HG03521 (cell line): ENCODE data around the gene PTCD2.
A peak's percentile ranks its signal among the peaks of the same experiment; 100 is the strongest.

Experiments
- ATAC-seq: cut with Tn5 transposase; IDR thresholded peaks from one replicate; pipeline ENCODE4 v1.9.1; 2021; ENCODE audit warnings: mild to moderate bottlenecking, moderate library complexity; ENCODE audit not compliant: unreplicated experiment

The PTCD2 gene, protein sequence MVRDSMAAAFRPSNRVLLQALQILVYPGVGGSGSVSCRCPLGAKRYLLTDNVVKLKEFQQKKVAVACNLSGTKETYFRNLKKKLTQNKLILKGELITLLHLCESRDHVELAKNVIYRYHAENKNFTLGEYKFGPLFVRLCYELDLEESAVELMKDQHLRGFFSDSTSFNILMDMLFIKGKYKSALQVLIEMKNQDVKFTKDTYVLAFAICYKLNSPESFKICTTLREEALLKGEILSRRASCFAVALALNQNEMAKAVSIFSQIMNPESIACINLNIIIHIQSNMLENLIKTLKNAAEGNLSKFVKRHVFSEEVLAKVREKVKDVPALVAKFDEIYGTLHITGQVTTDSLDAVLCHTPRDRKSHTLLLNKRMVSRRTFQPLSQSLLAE

DNA sequence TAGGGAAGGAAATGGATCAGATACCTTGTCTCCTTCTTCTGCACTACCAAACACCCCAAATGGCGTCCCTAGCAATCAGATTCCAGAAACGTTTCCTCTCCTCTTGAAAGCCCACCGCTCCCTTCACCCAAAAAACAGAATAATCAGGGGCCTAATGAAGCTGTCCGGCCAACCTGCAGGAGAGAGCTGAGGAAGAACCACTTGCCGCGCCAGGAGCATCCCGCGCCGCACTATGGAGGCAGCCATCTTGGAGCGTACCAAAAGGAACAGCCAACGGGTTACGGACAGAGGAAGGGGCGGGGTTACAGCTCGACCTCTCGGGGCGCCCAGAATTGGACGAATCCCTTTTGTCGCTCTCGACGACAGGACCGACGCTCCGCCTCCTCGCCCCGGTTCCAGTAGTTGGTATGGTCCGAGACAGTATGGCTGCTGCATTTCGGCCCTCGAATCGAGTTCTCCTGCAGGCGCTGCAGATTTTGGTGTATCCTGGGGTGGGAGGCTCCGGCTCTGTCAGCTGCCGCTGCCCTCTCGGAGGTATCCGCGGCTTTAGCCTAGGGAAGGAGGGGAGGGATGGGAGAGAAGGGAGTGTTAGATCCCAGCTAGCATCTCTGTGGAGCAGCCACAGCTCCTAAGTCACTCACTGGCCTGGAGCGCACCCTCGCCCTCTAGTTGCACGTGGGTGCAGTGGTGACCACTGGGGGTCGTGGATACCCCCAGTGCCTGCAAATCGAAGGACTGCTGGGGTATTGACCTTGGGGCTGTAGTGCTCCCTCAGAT is at the start of gene PTCD2, which contains the start of gene MRPS27:
Gene PTCD2, plus strand, starts transcription at position 398 of the 777 bp plus-strand sequence. Its CDS starts 10 bp downstream, at position 408.
Gene MRPS27, minus strand, starts transcription at position 265 of the 777 bp plus-strand sequence. Its CDS starts 19 bp downstream, at position 246.
- ATAC-seq: peak; percentile 100

DNA sequence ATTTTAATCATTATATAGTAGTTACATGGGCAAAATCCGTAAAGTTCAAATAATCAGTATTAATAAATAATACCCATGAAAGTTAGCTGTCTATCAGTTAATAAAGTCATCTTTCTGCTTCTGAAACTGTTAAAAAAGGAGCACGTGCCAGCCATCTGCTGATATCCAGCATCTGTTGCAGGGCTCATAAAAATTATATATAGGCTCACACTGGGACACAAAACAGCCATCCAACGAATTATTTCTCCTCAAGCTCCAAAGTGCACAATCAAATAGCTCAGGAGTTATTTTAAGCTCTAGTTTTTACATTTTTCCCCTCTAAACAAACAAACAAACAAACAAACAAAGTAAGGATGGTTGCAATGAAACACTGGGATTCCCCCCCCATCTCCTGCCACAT is 48.5 kb upstream of the PTCD2 start:
- ATAC-seq: no peak

DNA sequence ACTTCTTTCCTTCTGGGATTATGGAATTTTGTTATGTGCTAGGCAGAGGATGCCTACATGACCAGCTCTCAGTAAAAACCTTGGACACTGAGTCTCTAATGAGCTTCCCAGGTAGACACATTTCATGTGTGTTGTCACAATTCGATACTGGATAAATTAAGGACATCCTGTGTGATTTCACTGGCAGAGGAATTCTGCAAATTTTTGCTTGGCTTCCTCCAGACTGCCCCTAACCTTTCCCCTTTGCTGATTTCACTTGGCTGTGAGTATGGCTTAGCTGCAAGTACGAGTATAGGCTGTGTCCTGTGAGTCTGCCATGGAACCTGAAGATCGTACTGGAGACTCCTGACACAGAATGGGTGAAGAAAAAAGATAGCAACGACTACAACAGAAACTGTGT is 47.8 kb upstream of the PTCD2 start:
- no peak for ATAC-seq

DNA sequence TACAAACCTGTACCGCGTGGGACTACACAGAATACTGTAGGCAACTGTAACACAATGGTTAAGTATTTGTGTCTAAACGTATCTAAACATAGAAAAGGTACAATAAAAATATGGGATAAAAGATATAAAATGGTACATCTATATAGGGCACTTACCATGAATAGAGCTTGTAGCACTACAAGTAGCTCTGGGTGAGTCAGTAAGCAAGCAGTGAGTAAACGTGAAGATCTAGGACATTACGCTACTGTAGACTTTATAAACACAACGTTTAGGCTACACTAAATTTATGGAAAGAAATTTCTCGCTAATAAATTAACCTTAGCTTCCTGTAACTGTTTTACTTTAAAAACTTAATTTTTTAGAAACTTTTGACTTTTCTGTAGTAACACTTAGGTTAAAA is 46.6 kb upstream of the PTCD2 start:
- no peak for ATAC-seq

DNA sequence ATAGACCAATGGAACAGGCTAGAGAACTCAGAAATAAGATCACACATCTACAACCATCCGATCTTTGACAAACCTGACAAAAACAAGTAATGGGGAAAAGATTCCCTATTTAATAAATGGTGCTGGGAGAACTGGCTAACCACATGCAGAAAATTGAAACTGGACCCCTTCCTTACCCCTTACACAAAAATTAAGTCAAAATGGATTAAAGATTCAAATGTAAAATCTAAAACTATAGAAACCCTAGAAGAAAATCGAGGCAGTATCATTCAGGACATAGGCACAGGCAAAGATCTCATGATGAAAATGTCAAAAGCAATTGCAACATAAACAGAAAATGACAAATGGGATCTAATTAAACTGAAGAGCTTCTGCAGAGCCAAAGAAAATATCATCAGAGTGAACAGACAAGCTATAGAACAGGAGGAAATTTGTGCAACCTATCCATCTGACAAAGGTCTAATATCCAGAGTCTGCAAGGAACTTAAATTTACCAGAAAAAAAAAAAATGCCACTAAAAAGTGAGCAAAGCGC is 43.9 kb upstream of the PTCD2 start:
- no peak for ATAC-seq

DNA sequence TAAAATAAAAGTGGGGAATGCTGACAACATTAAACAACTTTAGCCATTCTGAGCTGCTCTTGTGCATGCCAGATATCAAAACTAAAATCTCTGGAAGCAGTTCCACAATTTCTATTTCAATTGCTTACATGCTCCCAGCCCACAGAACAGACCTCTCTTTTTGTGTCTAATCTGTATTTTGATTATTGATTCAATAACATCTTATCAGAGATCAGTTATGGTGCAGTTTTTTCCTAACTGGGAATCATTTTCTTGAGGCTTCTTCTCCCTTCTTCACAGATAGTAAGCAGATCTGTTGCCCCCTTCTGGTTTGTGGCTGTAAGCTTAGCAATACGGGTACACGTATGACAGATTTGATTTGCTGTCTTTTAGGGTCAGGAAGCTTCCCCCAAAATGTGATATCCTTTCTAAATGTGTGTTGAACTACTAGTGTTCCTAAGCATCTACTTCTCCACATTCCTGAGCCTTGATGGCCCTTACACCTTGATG is 39.5 kb upstream of the PTCD2 start:
- no peak for ATAC-seq

DNA sequence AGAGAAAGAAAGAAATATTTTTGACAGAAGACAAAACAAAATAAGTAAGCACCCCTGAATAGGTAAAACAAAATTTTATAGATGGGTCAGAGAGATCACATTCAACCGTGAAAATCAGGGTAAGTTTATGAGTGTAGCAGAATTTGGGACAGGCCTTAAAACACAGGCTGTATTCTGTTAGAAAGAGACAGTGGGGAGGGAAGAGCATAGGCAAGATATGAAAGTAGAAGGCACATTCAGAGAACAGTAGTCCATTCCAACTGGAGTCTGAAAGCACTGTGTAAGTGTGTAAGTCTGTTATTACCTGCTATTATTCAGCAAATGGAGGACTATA is 38.8 kb upstream of the PTCD2 start:
- ATAC-seq: no peak

DNA sequence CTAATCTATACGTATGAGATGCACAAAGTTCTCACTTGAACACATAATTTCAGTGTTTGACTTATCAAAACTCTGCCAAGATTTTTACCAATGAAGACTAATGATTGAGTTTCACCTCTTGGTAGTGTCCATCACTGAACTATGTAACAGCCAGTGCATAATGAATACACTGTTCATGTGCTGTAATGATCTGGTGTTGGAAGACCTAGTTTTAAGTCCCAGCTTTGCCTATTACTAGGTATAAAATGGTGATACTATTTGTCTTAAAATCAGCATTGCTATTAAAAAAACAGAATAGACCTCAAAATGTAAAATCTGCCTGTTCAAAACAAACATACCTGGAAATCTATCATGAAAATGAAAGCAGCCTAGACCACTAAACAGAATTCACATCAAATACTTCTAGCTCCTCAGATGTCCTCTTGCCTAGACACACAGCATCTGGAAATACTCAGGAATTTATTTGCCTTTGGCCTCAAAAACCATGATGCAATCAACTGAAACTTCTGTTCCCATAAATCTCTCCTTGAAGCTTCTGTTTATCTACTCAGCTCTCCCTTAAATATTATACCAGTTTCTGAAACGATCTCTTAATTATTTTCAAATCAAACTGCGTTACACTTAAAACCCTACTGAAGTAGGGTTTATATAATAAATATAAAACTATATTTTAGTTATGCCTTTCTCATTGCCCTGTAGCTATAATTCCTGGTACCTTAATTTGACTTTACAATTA is 38.2 kb upstream of the PTCD2 start:
- ATAC-seq: no peak

DNA sequence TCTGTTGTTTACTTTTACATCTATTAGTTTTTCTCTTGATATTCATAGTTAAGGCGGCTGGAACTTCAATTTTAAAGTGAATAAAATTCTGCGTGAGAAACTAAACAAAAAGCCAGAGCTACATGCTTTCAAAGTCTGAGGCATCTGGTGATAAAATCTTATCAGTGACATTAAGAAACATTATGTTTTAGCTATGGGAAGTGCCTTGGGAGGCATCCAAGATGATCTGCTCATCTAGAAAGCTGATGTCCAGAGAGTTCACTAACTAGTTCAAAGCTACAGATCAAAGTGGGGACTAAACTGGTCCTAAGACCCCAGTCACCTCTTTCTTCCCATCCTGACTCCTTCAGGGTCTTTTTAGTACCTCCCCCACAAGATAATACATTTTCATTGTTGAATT is 37.3 kb upstream of the PTCD2 start:
- ATAC-seq: no peak

DNA sequence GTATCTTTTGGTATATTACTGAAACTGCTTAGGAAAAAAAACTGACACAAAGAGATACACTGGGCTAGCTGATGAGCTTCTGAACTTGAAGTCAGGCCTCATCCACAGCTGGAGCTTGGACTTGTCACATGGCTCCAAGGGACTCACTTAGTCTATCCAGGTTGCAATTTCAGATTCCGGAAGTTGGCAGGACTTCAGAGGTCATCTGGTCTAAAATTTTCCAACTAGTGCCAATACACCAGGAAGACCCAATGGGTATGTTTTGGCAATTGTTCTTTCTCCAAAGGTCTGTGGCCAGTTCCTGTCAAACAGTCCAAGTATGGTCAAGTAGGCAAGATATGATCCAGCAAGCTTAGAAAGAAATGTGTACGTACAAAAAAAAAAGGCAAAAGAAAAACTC is 36.8 kb upstream of the PTCD2 start:
- no peak for ATAC-seq

DNA sequence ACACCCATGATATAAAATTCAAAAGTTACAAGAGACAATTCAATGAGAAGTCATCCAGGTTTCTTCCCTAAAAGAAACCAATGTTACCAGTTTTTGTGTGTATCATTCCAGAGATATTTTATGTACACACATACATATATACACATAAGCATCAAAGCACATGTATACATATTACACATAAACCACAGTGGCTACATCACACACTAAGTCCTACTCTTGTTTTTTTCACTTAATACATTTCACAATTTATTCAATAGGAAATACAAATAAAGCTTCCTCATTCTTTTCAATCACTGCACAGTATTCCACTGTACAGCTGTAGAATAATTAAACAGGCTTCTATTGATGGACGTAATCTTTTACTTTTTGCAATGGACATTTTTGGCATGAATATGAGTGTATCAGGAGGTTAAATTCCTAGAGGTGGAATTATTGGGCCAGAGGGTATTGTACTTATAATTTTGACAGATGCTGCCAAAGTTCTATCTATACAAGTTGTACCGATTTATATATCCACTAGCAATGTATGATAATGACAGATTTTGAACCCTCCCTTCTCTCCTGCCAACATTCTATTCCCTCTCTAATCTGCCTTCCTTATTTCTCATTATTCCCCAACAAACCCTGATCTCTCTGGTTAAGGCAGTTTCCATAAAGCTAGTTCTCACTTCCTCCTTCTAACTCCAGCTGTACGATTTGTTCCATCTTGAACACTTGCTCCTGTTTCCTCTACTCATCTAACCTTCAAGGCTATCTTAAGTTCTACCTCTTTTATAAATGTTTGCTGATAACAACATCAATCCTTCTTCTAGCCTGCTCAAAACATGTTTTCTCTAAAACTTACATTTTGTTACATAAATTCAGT is 35.4 kb upstream of the PTCD2 start:
- no peak for ATAC-seq

DNA sequence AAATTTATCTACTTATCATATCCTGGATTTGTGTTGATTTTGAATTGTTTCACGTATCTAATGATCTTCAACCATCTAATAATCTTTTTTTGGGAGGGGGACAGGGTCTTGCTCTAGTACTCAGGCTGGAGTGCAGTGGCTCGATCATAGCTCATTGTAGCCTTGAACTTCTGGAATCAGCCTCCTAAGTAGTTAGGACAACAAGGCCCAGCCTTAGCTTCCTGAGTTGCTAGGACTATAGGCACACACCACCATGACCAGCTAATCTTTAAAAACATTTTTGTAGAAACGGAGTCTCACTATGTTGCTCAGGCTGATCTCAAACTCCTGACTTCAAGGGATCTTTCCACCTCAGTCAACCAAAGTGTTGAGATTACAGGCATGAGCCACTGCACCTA is 34.8 kb upstream of the PTCD2 start:
- ATAC-seq: no peak

DNA sequence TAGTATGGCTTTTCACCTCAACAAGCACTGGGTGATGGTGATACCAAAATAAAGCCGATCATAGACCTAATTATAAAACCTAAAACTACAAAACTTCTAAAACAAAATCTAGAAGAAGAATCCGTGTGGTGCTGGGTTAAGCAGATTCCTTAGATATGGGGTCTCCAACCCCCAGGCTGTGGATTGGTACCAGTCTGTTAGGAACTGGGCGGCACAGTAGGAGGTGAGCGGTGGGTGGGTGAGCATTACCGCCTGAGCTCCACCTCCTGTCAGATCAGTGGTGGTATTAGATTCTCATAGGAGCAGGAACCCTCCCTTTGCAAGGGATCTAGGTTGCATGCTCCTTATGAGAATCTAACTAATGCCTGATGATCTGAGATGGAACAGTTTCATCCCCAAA is 33.4 kb upstream of the PTCD2 start:
- no peak for ATAC-seq

DNA sequence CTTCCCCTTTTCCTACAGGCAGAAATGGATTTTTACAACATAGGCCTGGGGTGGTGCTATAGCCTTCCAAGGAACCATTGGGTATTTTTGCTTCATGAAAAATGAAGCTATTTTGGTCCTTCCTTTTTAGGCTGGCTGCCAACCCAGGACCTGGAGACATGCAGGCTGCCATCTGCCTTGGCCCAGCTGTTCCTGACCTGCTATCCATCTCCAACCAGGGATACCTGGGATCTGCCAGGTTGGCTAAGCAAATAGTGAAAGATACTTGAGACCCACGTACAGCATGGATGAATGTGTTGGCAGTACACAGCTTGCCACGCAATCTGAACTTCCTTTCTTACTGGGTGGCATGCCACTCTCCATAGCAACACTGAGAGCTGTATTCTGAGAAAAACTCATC is 31.2 kb upstream of the PTCD2 start:
- no peak for ATAC-seq

DNA sequence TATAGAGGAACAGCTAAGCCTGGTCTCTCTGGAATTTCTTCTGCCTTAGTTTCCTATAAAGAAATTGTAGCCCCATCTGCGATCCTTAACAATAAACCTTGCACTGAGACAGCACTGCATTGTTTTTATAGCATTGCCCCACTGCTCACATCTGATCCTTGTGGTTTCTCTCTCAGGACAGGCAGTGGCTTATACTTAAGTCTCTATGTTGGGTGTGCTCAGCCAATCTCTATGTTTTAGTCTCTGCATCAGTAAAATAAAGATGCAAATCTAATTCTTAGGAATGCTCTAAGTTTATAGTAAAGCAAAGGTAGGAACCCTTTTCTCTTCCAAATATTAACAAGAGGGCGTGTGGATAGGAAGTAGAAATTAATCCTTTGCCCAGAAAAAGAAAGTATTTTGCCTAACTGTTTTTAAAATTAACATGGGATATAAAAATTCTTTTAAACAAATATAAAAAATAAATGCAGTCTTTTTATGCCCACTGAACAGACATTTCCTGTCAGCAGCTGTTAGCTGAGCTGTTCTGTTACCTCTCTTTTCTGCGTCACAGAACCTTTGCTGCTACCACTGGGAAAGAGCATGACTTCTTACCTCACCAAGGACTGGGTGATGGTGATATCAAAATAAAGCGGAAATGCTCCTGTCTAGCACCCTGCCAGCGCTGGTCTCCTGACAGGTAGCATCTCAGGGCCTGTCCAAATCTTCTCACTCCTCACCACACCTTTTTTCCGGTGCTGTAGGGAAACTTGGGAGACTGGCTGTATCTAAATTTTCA is 29.6 kb upstream of the PTCD2 start:
- ATAC-seq: no peak

DNA sequence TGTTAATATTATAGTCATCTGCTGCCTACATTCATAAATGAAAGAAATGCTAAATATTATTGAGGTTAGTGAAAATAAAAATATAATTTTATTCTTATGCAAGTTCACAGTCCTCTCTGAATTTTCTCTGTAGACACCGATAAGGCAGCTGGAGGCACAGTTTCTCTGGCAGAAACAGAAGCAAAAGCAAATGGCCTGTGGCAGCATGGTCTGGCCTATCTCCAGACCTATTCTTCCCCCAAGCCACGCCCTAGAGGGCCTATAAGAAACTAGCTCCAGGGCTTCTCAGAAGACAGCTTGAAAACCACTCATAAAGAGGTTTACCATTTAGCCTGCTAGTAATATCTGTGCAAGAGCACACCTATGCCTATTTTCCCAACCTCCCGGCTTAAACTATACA is 28.6 kb upstream of the PTCD2 start:
- no peak for ATAC-seq

DNA sequence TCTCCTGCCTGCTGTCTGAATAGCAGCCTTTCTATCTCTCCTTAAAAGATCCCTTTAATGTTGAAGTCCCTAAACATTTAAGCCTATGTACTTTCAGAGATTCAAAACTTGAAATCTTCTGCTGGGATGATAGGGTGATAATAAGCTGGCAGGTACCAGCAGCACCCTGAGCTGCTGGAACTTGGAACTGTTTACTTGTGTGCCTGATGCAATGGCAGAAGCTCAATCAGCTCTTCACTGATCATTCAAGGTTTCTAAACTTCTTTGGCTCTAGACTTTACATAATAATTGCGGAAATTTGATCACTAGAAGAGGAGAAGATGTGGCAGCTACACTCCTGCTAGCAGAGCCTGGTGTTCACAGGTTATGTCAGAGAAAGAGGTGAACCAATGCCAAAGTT is 27.8 kb upstream of the PTCD2 start:
- ATAC-seq: no peak

DNA sequence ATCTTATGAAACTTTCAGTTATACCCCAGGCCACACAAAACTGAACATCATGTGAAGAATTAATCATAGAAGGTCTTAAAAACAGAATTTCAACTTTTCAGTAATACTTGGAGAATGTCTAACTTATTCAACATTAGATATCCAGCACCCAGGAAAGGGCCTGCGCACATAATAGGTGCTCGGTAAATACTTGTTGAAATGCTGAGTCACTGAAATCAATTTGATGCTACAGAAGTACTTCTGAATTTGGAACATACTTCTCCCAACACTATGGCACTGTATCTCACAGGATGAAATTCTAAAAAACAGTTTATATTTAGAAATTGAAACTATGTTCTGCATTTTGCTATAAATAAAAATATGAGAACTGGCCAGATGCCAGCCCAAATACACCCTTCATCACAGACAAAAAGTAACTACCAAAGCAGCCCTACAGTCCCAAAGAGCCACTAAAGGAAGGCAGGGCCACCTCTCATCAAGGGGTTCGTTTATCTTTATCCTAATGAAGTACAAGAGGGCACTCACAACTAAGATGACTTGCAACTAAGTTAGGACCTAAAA is 26.6 kb upstream of the PTCD2 start:
- ATAC-seq: no peak

DNA sequence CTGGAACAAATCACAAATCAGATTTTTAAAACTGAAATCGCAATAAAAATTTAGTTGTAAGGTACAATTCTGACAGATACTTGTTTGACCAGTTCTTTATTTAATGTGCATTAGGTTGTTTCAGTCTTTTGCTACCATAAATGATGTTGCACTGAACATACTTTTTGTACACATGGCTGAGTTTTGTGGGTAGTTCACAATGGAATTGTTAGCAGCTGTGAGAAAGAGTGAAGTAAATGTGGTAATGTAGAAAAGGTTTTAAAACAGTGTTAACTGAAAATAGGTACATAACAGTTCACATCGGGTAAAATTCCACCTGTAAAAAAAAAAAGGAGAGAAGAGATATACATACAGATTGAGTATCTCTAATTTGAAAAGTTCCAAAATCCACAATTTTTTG is 25.7 kb upstream of the PTCD2 start:
- ATAC-seq: no peak
